Smooth muscle cell (in vitro differentiated cells): ENCODE results near the gene PLAC9. TPM values are rescaled to one million over a fixed set of nuclear protein-coding genes. Genes with fewer than 3 reads are reported as not detected.

Source experiments
- DNase-seq: peaks from one replicate; lab custom pipeline; 2025; ENCODE audit not compliant: unreplicated experiment; lab: John Stamatoyannopoulos, UW
- H2AFZ ChIP-seq: fragments of 200-600 bp; sonication (generic); 2 replicates; pipeline ENCODE4 v1.6.0; 2016; ENCODE audit warnings: antibody characterized with exemption, low read depth, mild to moderate bottlenecking
- H3F3A ChIP-seq: fragments of 200-600 bp; sonication (generic); 2 replicates; pipeline ENCODE4 v1.6.0; 2017; ENCODE audit warnings: antibody characterized with exemption, low read depth
- H3K27ac ChIP-seq: fragments of 200-600 bp; sonication (generic); 2 replicates; pipeline ENCODE4 v1.5.1; 2016; ENCODE audit warnings: low read depth, mild to moderate bottlenecking
- H3K27me3 ChIP-seq: fragments of 200-600 bp; sonication (generic); 2 replicates; pipeline ENCODE4 v1.6.1; 2016; ENCODE audit warnings: low read depth, mild to moderate bottlenecking
- H3K36me3 ChIP-seq: fragments of 200-600 bp; sonication (generic); 2 replicates; pipeline ENCODE4 v1.5.1; 2016; ENCODE audit warnings: low read depth
- H3K4me1 ChIP-seq: fragments of 200-600 bp; sonication (generic); 2 replicates; pipeline ENCODE4 v1.5.1; 2016; ENCODE audit warnings: low read depth
- H3K4me2 ChIP-seq: fragments of 200-600 bp; sonication (generic); 2 replicates; pipeline ENCODE4 v1.6.0; 2016; ENCODE audit warnings: mild to moderate bottlenecking
- H3K4me3 ChIP-seq: fragments of 200-600 bp; sonication (generic); 2 replicates; pipeline ENCODE4 v1.5.1; 2016; ENCODE audit warnings: mild to moderate bottlenecking
- H3K79me2 ChIP-seq: fragments of 200-600 bp; sonication (generic); 2 replicates; pipeline ENCODE4 v1.6.0; 2016; ENCODE audit warnings: low read depth, mild to moderate bottlenecking
- H3K9ac ChIP-seq: fragments of 200-600 bp; sonication (generic); 2 replicates; pipeline ENCODE4 v1.6.0; 2016; ENCODE audit warnings: low read depth
- H3K9me3 ChIP-seq: fragments of 200-600 bp; sonication (generic); replicated peaks from 2 replicates; pipeline ENCODE4 v1.5.1; 2016; ENCODE audit warnings: low read depth
- H4K20me1 ChIP-seq: fragments of 200-600 bp; sonication (generic); 2 replicates; pipeline ENCODE4 v1.6.0; 2016; ENCODE audit warnings: low read depth
- CTCF ChIP-seq: fragments of 200-600 bp; sonication (generic); IDR thresholded peaks from 2 replicates; pipeline ENCODE4 v1.5.1; 2017; ENCODE audit warnings: borderline replicate concordance, mild to moderate bottlenecking, antibody characterized with exemption; ENCODE audit not compliant: insufficient read depth, poor library complexity, severe bottlenecking
- WGBS: methylation state at CpG from one replicate; pipeline ENCODE4 v1.1.7; 2016; ENCODE audit warnings: low lambda C conversion rate; 5-methylcytosine and 5-hydroxymethylcytosine counted together
- polyA plus RNA-seq: library from polyadenylated mRNA; unstranded; fragments of >200 nt; fragmentation: Nextera tagmentation; extraction: Ambion mirVana; gene quantifications from 2 replicates; pipeline ENCODE4 v1.2.1, GENCODE V29; 2016
- total RNA-seq: library from RNA; depleted of rRNA; stranded (reverse); fragments of >200 nt; gene quantifications from 2 replicates; pipeline ENCODE4 v1.2.3, GENCODE V29; 2014

PLAC9 gene
- total and polyA plus RNA-seq, 2 experiments from 2014 or later: 1.5 to 23.7 TPM

DNA sequence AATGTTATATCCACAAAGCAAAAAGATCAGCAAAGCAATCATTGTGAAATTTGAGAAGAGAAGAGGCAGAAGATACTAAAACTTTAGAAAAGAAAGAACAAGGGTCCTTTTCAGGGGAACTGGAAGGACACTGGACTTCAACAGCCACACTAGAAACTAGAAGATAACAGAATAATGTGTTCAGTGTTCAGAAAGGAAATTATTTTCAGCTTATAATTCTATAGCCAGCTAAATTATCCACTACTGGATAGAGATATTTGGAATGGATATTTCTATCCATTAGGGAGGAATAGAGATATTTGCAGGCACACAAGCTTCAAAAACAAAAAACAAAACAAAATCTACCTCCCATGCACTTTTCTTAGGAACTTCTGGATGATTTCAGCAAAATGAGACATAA, 60.0 kb downstream of the PLAC9 start:
- H3K36me3 ChIP-seq: no peaks in the 10 kb centered on the region
- H3F3A ChIP-seq: no peaks in the 10 kb centered on the region
- no peak overlapping the region for H2AFZ ChIP-seq
- no peak overlapping the region for H3K4me3 ChIP-seq
- no peak overlapping the region for H3K27ac ChIP-seq
- no peak overlapping the region for H3K4me2 ChIP-seq
- H3K79me2 ChIP-seq: peaks cover 87% of the 10 kb centered on the region
- peaks cover 87% of the 10 kb centered on the region for H4K20me1 ChIP-seq
- TF ChIP-seq CTCF: no peak
- no peak for DNase-seq
- H3K27me3 ChIP-seq: no peaks in the 10 kb centered on the region
- no peaks in the 10 kb centered on the region for H3K9me3 ChIP-seq
- H3K9ac ChIP-seq: no peak overlapping the region
- H3K4me1 ChIP-seq: no peaks in the 10 kb centered on the region

- no peak overlapping the region for H3K9ac ChIP-seq
- no peak overlapping the region for H2AFZ ChIP-seq
- no peaks in the 10 kb centered on the region for H3F3A ChIP-seq
- H3K79me2 ChIP-seq: peaks cover 90% of the 10 kb centered on the region
- WGBS: 83% methylated on average over 11 of the region's 11 CpGs
- no peaks in the 10 kb centered on the region for H3K27me3 ChIP-seq
- peaks cover 87% of the 10 kb centered on the region for H4K20me1 ChIP-seq
- no peak for TF ChIP-seq CTCF
- no peaks in the 10 kb centered on the region for H3K4me1 ChIP-seq
- H3K27ac ChIP-seq: no peak overlapping the region
- H3K9me3 ChIP-seq: no peaks in the 10 kb centered on the region
- no peaks in the 10 kb centered on the region for H3K36me3 ChIP-seq
- no peak overlapping the region for H3K4me2 ChIP-seq
- DNase-seq: no peak
- H3K4me3 ChIP-seq: no peak overlapping the region
These were observed 62.0 kb downstream of the PLAC9 start for GRCh38 chr10:80194373-80195045.

Other genes with a start within 250 kb of the PLAC9 start
- 1.9 TPM in 1 of 2 replicates, not detected in the other for gene SFTPD, start 183.6 kb upstream of the PLAC9 start, total RNA-seq
- 0.64 and 1.0 TPM in 2 replicates for gene SFTPD, start 183.6 kb upstream of the PLAC9 start, polyA plus RNA-seq
- gene TMEM254, start 54.1 kb upstream of the PLAC9 start, total RNA-seq: 42.1 and 49.5 TPM in 2 replicates
- 31.2 and 34.6 TPM in 2 replicates for gene TMEM254, start 54.1 kb upstream of the PLAC9 start, polyA plus RNA-seq
- 36.6 and 39.5 TPM in 2 replicates for gene ANXA11, start 72.8 kb downstream of the PLAC9 start, total RNA-seq
- gene ANXA11, start 72.8 kb downstream of the PLAC9 start, polyA plus RNA-seq: 93.4 and 101 TPM in 2 replicates
- gene MAT1A, start 156.9 kb downstream of the PLAC9 start, total RNA-seq: 0.09 TPM in 1 of 2 replicates, not detected in the other
- not detected in 2 replicates for gene MAT1A, start 156.9 kb downstream of the PLAC9 start, polyA plus RNA-seq
- gene DYDC1, start 224.0 kb downstream of the PLAC9 start, total RNA-seq: not detected in 2 replicates
- not detected in 2 replicates for gene DYDC1, start 224.0 kb downstream of the PLAC9 start, polyA plus RNA-seq
- not detected in 2 replicates for gene DYDC2, start 224.1 kb downstream of the PLAC9 start, total RNA-seq
- not detected in 2 replicates for gene DYDC2, start 224.1 kb downstream of the PLAC9 start, polyA plus RNA-seq